Panc1 (cell line): Measurements from ENCODE around the gene CDC6.

Source experiments
- CTCF ChIP-seq: fragments of 450-650 bp; IDR thresholded peaks from 2 replicates; pipeline ENCODE4 v1.5.1; 2017; ENCODE audit warnings: mild to moderate bottlenecking
- POLR2AphosphoS5 ChIP-seq: IDR thresholded peaks from 2 replicates; pipeline ENCODE4 v1.6.1; 2012; ENCODE audit warnings: mild to moderate bottlenecking, low read depth, low read length, moderate library complexity
- TF ChIP-seq, protein P1 (sequence below), 2 experiments: IDR thresholded peaks; 2 replicates each; pipeline ENCODE4 v1.6.1; 2011 to 2012; ENCODE audit warnings: low read depth in 2 of 2, control low read depth in 1 of 2, low read length in 1 of 2, mild to moderate bottlenecking in 1 of 2, moderate library complexity in 1 of 2; ENCODE audit not compliant: insufficient read depth in 1 of 2

- TF ChIP-seq CTCF = no peak
- TF ChIP-seq POLR2AphosphoS5 = no peak
- TF ChIP-seq, protein P1, sequence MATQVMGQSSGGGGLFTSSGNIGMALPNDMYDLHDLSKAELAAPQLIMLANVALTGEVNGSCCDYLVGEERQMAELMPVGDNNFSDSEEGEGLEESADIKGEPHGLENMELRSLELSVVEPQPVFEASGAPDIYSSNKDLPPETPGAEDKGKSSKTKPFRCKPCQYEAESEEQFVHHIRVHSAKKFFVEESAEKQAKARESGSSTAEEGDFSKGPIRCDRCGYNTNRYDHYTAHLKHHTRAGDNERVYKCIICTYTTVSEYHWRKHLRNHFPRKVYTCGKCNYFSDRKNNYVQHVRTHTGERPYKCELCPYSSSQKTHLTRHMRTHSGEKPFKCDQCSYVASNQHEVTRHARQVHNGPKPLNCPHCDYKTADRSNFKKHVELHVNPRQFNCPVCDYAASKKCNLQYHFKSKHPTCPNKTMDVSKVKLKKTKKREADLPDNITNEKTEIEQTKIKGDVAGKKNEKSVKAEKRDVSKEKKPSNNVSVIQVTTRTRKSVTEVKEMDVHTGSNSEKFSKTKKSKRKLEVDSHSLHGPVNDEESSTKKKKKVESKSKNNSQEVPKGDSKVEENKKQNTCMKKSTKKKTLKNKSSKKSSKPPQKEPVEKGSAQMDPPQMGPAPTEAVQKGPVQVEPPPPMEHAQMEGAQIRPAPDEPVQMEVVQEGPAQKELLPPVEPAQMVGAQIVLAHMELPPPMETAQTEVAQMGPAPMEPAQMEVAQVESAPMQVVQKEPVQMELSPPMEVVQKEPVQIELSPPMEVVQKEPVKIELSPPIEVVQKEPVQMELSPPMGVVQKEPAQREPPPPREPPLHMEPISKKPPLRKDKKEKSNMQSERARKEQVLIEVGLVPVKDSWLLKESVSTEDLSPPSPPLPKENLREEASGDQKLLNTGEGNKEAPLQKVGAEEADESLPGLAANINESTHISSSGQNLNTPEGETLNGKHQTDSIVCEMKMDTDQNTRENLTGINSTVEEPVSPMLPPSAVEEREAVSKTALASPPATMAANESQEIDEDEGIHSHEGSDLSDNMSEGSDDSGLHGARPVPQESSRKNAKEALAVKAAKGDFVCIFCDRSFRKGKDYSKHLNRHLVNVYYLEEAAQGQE (IDR thresholded peaks at IDR 0.05; ENCODE audit: insufficient read depth in 1 of 2, low read depth in 2 of 2, low read length in 1 of 2) = no peak
Observed at GRCh38 chr17:40347319-40348135, 59.8 kb downstream of the CDC6 start.
